GM10266 (cell line): ENCODE results near the gene STK32C.

Experiments
- DNase-seq: peaks from one replicate; pipeline ENCODE4 v3.0.0; 2012; ENCODE audit errors: extremely low spot score
- TF ChIP-seq, protein P1 (sequence below): IDR thresholded peaks from 2 replicates; pipeline ENCODE4 v1.5.1; 2012; ENCODE audit warnings: mild to moderate bottlenecking, low read depth; ENCODE audit not compliant: control insufficient read depth, insufficient read depth; ENCODE audit errors: missing control alignments

Gene STK32C

DNA sequence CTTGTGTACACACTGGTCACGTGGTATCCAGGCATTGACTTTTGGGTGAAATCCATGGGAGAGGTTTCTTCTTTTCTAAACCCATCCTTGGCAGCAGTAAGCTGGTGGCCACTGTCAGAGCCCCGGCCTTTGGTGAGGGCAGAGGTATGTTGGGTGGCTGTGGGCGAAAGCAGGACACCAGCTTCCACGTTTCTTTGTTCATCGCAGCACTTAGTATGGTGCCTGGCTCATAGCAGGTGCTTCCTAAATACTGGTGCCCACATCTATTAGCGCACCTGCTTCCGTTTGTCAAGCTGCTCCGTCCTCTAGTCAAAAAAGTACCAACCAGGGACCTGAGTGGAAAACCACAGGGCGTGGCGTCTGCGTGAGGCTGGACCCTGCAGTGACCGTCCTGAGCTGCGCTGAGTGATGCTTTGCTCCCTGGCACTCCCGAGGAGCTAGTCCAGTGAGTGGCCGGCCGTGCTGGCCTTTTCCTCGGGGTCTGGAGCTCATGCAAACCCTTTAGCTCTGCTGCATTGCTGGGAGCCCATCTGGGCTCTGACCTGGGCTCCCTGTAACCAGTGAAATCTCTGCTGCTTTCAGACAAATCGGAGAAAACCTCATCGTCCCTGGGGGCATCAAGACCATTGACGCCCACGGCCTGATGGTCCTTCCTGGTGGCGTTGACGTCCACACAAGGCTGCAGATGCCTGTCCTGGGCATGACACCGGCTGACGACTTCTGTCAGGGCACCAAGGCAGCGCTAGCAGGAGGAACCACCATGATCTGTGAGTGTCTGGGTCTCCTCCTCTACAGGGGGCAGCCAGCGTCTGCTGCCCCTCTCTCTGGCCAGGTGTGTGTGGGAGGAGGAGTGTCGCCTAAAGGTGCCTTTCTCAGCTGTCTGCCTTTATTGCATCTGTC lies 115.4 kb downstream of the STK32C start:
- DNase-seq: no peak
- TF ChIP-seq, protein P1, sequence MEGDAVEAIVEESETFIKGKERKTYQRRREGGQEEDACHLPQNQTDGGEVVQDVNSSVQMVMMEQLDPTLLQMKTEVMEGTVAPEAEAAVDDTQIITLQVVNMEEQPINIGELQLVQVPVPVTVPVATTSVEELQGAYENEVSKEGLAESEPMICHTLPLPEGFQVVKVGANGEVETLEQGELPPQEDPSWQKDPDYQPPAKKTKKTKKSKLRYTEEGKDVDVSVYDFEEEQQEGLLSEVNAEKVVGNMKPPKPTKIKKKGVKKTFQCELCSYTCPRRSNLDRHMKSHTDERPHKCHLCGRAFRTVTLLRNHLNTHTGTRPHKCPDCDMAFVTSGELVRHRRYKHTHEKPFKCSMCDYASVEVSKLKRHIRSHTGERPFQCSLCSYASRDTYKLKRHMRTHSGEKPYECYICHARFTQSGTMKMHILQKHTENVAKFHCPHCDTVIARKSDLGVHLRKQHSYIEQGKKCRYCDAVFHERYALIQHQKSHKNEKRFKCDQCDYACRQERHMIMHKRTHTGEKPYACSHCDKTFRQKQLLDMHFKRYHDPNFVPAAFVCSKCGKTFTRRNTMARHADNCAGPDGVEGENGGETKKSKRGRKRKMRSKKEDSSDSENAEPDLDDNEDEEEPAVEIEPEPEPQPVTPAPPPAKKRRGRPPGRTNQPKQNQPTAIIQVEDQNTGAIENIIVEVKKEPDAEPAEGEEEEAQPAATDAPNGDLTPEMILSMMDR: no peak

DNA sequence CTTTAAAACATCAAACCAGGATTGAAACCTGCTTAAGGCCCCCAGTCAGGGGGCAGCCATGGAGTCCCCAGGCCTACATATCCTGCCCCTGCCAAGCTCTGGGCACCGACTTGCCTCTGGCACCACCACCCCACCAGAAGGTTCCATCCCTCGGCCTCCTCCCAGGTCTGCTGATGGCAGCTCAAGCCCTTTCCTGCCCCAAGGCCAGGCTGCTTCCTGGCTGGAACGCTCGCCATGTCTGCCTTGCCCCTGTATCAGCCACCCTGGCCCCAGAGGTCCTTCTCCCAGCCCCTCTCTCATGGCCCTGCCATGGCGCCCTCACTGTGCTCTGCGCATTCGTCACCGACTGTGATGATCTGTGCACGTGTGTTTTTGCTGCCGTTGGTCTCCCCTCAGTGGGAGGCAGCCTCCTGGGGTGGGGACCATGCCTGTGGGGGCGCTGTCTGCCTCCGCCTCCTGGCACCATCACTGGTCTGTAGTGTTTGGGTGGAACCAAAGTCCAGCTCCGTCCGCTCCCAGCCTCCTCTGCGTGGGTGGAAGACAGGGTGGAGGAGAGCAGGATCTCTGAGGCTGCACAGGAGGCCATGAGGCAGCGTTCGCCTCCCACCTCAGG lies 117.8 kb downstream of the STK32C start:
- TF ChIP-seq, protein P1: no peak
- no peak for DNase-seq

DNA sequence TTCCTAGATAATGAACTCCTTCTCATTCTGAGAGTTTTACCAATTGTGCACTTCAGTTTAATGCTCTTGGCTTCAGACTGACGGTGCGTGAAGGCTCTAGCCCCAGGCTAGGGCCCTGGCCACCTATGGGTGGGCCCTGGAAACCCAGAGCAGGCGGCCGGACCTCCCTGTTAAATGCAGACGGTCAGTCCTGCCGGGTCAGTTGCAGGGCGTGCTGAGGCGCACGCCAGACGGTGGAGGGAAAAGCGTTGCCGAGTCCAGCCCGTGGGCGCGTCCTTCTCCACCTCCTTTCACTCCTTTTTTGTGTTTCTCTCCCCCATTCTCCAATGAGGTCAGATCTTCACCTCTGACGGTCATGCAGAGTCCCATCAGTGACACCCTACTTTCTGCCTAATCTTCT lies 118.7 kb downstream of the STK32C start:
- DNase-seq: no peak
- TF ChIP-seq, protein P1: no peak

DNA sequence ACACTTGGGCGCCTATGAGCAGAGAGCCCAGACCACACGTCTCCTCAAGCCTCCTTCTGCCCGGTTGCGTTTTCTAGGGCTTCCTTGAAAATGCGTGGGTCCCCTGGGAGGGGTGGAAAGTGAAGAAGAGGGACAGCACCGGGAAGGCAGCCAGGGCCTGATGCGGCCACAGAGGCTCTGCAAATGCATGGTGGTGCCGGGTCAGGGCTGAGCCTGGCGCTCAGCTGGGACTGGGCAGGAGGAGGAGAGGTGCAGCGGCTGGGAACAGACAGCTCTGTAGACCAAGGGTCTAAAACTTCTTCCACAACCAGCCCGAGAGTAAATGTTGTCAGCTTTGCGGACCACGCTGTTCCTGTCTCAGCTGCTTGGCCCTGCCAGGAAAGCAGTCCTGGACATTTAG lies 119.4 kb downstream of the STK32C start:
- TF ChIP-seq, protein P1: no peak
- DNase-seq: no peak

DNA sequence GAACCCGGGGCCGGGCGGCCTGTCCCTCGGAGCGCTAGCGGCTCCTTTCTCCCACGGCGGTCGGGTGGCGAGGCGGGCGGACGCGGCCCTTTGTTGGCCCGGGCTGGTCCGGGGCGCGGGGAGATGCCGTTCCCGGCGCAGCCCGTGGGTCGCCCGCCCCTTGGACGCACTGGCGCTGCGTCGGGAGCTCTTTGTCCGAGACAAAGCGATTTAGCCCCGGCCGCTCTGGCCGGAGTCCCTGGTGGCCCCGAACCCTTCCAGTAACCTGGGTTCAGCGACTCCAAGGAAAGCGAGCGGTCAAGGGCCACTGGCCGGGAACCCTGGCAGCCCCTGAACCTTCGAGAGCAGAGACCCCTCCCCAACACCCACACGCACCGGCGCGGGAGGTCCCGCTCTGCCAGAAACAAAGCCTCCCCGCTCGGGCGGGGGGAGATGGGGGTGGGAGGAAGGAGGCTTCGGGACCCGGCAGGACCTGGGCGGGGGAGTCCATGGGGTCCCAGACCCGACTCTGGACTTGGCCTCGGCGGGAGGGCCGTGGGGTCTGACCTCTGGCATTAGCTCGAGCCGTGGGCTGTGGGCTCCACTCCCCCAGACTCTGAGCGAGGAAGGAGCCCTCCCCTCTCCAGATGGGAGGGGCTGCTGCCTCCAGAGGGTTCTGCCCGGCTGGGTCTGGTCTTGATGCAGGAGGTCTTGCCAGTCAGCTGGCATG lies 120.2 kb downstream of the STK32C start:
- no peak for DNase-seq
- TF ChIP-seq, protein P1: no peak

DNA sequence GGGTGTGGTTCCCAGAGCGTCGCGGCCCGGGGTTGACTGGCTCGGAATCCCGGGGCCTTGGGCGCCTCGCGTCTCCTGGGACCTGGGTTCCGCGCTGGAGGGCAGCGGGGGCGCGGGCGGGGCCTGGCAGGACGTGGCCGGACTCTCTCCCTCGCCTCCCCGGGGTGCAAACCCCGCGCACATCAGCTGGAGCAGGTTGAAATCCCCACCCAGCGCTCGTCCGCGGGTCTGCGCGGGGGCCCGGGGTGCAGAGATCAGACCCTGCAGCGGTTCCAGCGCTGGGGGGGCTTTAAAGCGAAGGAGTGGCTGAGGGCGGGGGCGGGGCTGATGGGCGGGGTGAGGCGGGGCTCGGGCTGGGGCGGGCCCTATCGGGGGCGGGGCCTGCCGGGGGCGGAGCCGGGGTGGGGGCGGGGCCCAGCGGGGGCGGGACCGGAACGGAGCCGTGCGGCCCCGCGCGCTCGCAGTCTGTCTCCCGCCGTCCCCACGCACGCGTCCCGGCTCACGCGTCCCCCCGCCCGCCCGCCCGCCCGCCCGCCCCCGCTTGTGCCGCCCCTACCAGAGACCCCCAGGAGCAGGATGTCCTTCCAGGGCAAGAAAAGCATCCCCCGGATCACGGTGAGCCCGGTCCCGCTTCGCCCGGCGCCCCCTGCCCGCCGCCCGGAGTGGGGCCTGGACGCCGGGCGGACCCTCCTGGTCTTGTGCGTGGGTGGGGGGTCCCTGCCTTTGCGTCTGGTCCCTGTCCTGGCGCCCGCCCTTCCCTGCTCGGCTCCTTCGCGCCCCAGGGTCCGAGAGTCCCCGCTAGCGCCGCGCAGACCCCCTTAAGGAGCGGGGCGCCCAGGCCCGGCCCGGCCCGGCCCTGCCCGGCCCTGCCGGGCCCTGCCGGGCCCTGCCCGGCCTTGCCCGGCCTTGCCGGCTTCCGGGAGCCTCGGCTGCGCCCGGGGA lies 121.0 kb downstream of the STK32C start, which contains the start of gene DPYSL4:
Gene DPYSL4, plus strand, starts transcription at position 461 of the 942 bp plus-strand sequence. Its CDS starts 116 bp downstream, at position 577.
- DNase-seq: peak; percentile 96
- TF ChIP-seq, protein P1: no peak
